Stimulated activated CD8-positive, alpha-beta memory T cell treated with anti-CD3 and anti-CD28 coated beads, Interleukin-7, amount 100 ng/mL, for 4 hours (primary cell): ENCODE measurements around the gene LIG1.
"Not testable (repeated sequence)": the region's sequence is repeated elsewhere in the genome, so short reads cannot be mapped to it uniquely, and the experiment has no call there.

Experiments used
- DNase-seq, 2 donors: peaks; one replicate each; pipeline ENCODE4 v3.0.0-alpha.2; 2020; ENCODE audit warnings: low read depth in 2 of 2

Gene LIG1

DNA sequence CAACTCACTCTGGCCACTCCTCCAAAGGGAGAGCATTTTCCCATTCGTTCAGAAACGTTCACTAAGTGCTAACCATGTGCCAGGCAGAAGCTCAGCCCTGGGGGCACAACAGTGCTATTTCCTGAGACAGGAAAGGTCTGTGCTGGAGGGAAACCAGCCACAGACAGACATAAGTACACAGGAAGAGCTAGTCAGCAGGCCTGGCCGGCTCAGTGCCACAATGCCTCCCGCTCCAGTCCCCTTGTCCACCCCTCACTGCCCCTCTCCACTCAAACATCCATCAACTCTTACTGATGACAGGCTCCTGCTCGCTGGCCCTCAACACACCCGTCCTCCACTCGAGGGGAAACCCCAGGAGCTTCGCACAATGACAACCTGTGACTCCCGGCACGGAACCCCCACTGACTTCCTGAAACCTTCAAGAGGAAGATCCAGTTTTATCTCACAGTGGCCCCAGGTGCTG lies 48.2 kb downstream of the LIG1 start:
- no peak for DNase-seq

DNA sequence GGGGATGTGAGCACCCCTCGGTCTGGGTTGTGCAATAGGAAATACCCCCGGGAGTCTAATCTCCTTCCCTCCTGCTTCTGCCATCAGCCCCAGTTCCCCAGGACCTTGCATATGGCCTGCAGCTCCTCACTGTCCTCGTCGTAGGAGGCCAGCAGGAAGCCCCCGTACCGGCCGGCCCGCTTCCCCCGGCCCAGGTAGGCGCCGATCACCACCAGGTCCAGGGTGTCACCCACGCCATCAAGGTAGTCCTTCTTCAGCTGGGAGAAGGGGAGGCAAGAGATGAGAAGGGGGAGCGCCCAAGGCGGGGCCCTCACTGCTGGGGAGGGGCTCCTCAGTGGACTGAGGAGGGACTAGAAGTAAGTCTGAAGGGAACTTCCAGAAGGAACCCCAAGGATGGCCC lies 49.1 kb downstream of the LIG1 start:
- DNase-seq = no peak

DNA sequence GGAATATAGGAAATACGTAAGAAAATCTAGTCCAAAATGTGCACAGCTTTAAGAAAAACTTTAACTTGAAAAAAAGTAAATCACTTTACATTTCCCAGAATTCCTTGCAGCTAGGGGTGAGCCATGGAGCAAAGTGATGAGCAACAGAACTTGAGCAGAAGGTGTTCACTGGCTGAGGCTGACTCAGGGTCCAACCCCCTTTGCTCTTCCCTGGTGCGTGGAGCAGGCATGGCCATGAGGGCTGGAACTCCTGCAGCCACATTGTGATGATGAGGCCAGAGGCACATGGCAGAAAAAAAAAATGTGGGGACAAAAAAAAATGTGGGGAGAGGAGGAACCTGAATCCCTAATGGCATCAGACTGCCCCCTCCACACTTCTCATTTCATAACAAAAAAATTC lies 49.6 kb downstream of the LIG1 start:
- DNase-seq = no peak

DNA sequence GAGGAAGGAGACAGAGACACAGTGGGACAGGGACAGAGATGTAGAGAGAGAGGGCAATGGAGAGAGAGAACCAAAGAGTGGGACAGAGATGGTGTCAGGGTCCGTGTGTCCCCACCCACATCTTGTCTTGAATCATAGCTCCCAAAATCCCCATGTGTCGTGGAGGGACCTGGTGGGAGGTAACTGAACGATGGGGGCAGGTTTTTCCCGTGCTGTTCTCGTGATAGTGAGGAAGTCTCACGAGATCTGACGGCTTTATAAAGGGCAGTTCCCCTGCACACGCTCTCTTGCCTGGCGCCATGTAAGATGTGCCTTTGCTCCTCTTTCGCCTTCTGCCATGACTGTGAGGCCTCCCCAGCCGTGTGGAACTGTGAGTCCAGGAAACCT lies 52.0 kb downstream of the LIG1 start:
- no peak for DNase-seq

DNA sequence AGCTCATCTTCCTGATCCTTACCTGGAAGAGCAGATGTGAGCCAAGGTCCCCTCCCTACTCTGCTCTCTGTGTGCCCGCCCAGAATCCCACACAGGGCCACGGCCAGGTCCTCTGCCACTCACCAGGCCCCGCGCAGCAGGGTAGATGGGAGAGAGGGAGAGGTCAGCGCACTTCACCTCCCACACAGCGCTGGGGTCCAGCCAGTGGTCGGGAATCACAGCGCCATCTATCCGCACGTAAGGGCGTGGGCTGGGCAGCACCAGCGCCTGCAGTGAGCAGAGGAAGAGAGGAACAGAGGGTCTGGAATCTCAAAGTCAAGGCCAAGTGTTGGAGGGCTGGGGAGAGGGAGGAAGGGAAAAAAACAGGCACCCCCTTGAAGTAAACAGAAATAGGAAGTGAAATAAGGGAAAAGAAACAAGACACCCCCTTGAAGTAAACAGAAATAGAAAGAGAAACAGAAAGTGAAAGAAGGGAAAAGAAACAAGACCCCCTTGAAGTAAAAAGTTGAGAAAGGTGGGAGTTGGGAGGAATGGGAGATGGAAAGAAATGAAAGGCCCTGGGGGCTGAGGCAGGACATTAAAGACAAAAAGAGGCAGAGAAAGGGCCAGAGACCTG lies 52.5 kb downstream of the LIG1 start:
- no peak for DNase-seq

DNA sequence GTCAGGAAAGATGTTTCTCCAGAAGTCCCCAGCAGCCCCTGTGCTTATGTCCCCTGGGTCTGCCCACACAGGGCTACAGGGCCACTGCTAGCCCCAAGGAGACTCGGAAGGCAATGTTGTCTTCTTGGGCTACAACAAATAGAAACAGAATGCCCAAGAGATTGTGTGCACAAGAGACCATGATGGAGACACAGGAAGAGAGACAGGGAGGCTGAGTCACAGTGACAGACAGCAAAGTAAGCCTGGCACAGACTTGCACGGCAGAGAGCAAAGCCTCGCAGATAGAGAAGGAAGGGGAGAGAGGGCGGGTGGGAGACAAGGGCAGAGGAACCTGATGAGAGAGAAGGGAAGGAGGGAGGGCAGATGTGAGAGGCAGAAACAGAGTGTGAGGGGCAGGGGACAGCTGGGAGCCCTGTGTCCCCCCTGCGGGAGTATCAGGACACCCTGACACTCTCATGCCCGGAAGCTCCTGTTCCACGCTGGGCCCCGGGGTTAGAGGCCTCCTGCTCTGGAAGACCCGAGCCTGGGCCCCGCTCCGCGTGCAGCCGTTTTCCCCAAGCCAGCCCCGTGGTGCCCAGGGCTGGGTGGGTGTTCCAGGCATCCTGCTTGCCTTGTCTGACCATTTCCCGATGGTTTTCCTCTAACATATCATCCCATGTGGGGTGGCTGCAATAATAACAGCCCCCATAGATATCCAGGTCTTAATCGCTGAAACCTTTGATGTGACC lies 56.8 kb downstream of the LIG1 start:
- no peak for DNase-seq

DNA sequence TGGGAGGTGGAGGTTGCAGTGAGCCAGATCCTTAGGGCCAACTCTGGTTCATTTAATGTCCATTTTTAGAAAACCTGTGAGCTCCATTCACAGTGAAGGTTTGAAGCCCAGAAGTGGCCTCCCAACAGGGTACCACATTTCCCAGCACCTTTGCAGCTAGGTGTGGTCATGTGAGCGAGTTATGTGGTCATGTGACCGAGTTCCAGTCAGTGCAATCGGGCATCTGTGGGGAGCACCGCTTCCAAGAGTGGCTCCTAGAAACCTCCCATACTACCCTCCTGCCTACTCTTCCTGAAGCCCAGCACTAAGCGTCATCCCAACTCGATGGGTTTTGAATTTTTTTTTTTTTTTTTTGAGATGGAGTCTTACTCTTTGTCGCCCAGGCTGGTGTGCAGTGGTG lies 58.9 kb downstream of the LIG1 start:
- no peak for DNase-seq

DNA sequence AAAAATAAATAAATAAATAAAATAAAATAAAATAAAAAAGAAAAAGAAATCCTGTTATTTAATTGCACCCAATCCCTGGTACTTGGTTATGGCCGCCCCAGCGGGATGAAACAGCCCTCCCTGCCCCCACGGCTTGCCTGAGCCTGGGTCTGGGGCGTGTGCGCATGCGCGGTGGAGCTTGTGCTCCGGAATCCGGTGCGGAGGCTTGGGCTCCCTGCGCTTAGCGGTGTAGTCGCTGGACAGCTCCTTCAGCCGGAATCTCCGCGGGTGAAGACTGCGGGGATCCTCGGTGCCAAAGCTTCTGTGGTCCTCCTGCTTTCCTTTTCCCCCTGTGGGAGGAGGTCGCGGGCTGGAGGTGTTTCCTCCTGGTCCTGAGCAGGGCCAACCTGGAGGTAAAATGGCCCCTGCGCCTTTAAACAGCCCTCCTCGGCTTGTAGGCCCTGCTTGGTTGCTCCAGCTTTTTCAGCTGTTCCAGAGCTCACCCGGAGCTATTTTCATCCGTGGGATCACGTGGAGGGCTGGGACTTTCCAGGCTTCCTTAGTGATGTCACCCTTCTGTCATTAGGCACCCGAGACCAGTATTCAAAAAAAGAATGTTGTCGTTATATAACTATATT lies 59.7 kb downstream of the LIG1 start, which contains the start of gene PLA2G4C:
TSS of gene PLA2G4C (minus strand) at position 468 of the 617 bp plus-strand sequence. CDS start 4,288 bp downstream, outside the sequence.
- peak; percentile 59 to 73 for DNase-seq

DNA sequence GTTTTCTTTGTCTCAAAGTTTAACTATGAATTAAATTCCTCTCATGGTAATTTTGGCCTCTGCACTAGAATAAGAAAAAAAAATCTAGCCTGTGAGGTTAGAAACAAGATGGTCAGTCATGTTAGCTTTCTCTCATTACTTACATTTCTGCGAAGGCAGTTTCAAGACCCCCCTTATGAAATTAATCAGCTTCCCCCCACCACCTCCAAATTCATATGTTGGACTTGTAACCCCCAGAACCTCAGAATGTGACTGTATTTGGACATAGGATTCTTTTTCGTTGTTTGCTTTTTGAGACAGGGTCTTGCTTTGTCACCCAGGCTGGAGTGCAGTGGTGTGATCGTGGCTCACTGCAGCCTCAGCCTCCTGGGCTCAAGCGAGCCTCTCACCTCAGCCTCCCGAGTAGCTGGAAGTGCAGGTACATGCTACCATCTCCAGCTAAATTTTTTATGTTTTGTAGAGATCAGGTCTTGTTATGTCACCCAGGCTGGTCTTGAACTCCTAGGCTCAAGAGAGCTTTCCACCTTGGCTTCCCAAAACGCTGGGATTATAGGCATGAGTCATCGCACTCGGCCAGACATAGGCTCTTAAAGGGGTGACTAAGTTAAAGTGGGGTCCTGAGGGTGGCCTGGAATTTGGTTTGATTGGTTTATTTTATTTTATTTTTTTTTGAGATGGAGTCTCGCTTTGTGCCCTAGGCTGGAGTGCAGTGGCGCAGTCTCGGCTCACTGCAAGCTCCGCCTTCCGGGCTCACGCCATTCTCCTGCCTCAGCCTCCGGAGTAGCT lies 61.0 kb downstream of the LIG1 start:
- DNase-seq = no peak

DNA sequence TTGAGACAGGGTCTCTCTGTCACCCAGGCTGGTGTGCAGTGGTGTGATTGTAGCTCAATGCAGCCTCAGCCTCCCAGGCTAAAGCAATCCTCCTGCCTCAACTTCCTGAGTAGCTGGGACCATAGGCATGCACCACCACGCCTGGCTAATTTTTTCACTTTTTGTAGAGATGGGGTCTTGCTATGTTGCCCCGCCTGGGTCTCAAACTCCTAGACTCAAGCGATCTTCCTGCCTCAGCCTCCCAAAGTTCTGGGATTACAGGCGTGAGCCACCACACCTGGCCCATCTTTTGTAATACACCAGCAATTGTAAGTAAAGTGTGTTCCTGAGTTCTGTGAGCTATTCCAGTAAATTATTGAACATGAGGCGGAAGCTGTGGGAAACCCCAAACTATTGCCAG lies 66.2 kb downstream of the LIG1 start:
- DNase-seq = no peak

DNA sequence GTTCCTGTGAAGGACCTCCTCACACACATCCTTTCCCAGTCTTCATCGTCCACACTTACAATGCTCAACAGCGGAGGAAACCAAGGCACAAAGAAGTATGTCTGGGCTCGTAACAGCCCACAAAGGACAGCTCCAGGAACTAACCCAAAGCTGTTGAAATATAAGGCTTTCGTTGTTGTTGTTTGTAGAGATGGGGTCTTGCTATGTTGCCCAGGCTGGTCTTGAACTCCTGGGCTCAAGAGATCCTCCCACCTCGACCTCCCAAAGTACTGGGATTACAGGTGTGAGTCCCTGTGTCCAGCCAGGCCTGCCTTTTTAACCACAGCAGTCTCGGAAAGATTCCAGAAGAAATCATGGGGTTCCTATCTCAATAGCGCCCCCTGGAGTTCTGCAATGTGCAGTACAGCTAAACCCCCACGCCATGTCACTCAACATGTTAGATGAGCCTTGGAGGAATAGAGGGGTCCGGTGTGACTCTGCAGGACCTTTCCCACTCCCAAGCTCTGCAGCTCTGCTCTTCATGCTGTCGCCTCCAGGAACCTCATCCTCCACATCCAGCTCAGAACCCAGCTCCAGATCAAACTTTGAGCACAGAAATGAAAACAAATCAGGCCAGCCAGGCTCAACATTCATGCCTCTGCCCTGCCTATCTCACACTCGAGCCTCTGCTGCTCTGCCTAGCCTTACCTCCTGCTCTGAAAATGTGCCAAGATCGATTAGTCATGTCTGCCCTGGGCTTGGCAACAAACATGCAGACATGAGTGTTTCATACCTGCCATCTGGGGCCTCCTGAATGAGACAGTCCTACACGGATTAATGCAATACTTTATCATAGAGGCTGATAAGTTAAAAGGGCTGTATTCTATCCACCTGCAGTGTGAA lies 67.0 kb downstream of the LIG1 start:
- no peak for DNase-seq

DNA sequence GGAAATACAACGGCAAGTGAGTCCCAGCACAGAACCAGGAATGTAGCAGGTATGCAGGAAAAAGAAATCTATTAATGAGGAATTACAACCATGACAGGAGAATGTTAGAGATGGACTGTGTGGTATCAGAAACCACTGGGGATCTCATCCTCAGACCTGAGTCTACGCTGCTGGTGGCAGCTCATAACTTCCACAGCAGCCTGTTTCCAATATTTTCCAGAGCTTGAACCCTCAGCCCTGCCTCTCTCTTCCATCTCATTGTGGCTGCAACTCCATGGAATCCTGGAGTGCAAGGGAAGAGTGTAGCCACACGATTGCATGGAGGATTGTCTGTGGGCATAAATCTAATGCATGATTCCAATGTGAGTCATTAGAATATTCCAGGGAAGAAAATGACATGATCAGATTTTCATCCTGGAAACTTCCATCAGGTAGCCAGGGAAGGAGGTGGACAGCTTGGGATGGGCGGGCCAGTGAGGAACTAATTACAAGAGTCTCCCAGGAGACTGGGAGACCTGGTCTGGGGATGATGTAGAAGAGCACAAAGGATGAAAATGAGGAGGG lies 74.5 kb downstream of the LIG1 start:
- no peak for DNase-seq

DNA sequence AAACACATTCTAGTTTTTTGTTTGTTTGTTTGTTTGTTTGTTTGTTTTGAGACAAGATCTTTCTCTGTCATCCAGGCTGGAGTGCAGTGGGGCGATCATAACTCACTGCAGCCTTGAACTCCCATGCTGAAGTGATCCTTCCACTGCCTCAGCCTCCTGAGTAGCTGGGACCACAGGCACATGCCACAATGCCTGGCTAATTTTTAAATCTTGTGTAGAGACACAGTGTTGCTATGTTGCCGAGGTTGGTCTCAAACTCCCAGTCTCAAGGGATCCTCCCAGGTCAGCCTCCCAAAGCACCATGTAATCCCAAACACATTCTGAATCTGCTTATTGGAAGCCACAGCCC lies 75.3 kb downstream of the LIG1 start:
- no peak for DNase-seq

DNA sequence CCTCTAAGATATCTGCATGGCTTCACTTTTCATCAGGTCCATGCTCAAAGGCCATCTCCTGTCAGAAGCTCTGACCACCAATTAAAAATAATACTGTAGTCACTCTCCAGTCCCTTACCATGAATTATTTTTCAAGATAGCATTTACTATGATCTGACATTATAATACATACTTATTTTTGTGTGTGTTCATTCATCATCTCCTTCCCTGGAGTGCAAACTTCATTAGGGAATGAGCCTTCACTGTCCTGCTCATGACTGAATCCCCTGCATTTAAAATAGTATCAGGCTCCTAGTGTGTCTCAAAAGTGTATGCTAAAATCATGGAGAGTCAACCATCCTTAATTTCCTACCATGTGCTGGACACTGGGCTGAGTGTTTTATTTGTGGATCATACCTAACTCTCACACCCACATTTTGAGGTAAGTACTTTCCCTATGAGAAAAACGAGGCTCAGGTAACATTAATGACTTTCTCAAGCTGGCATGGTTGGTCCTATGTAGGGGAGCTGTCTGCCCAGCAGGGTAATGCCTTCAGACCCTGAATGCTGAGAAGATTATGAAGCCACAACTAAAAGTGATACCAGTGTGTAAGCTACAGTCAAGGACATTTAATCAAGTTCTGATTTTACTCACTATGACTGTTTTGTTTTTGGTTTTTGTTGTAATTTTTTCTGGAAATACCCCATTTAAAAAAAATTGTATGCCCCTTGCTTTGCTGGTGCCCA lies 75.9 kb downstream of the LIG1 start:
- no peak for DNase-seq

DNA sequence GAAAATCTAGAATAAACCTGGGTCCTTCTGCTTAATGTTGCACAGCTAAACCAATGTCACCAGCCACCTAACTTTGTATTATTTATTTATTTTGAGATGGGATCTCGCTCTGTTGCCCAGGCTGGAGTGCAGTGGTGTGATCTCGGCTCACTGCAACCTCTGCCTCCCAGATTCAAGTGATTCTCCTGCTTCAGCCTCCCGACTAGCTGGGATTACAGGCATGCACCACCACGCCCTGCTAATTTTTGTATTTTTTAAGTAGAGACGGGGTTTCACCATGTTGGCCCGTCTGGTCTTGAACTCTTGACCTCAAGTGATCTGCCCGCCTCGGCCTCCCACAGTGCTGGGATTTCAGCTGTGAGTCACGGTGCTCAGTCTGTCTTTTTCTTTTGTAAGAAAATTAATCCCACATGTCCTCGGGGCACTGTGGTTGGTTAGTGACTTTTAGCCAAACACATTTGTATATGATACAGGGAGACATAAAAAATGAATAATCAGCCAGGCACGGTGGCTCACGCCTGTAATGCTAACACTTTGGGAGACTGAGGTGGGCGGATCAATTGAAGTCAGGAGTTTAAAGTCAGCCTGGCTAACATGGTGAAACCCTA lies 78.9 kb downstream of the LIG1 start:
- not testable (repeated sequence) for DNase-seq

DNA sequence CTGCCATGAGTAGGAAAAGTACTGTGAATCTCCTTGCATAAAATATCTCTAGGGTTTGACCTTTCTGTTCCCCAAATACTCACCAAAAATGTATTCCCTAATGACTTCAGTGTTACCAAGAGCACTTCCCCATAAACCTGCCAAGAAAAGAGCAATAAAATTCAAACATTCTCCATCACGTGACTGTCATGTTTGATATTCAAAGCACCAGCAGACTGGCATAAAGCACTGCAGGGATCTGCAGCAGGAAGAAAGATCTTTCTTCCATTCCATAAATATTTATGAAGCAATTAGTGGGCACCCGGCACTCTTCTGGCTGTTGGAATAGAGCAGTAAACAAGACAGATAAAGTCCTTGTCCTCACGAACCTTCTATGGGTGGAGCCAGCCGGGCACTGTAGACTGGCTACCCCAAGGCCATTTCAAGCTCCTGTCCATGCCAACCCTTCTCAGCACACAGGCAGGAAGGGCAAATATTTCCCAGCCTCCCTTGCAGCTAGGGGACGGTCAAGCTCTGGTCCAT lies 79.8 kb downstream of the LIG1 start:
- DNase-seq = no peak

DNA sequence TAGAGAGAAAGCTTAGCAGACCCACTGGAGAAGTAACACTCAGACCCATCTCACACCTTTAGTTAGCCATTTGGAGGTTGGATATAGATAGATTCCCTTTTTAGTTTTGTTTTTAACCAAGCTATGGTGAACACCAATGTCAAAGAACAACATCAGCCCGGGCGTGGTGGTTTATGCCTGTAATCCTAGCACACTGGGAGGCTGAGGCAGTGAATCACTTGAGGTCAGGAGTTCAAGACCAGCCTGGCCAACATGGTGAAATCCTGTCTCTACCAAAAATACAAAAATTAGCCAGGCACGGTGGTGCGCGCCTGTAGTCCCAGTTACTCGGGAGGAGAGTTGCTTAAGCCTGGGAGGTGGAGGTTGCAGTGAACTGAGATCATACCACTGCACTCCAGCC lies 81.2 kb downstream of the LIG1 start:
- DNase-seq = not testable (repeated sequence)

DNA sequence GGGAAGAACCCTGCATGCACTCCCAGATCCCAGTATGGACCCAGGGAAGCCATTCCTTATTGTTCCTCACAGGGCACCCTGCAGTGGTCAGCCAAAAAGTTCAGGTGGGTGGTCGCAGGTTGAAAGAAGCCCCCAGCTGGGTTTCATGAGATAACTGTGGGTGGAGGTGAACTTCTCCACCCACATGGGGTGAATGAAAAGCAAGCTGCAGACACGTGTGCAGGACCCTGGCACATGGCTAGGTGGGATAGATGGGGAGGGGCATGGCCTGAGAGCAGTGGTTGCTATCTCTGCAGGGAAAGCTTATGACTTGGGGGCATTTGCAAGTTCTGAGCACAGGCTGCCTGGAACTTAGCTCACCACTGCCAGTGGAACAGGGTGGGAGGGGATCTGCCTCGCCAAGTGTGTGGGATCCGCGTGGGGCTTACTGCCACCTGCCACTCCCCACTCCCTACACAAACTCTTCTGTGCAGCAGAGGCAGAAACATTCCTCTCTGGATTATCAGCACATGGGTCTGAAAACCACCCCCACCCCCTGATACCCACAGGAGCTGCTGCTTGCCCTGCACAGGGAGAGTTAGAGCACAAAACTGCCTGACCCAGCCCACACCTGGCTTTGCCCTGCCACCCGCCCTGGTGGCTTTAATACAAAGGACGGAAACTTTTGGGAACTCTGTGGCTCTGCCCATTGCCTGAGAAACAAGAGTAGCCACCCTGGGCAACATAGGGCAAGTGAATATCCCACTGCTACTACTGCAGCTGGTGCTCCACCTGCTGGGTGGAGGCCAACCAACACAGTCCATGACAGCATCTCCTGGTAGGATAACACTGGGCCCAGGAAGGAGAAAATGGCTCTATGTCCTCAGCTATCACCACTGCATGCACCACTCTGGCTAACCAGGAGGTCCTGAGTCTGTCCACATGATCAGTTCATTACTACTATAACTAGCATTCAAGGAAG lies 84.0 kb downstream of the LIG1 start:
- DNase-seq = no peak

DNA sequence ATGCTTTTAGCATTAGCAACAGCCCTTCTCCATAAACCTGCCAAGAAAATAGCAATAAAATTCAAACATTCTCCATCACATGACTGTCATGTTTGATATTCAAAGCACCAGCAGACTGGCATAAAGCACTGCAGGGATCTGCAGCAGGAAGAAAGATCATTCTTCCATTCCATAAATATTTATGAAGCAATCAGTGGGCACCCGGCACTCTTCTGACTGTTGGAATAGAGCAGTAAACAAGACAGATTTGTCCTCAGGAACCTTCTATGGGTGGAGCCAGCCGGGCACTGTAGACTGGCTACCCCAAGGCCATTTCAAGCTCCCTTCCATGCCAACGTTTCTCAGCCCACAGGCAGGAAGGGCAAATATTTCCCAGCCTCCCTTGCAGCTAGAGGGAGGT lies 85.1 kb downstream of the LIG1 start:
- DNase-seq = no peak
